Thyroid gland (tissue), 4 donors: ENCODE data around the gene DLG2. TPM values are rescaled to one million over a fixed set of nuclear protein-coding genes. Genes with fewer than 3 reads are reported as not detected.
A peak's percentile ranks its signal among the peaks of the same experiment; 100 is the strongest.

Experiments used
- DNase-seq, 2 donors: peaks; one replicate each; pipeline ENCODE4 v3.0.0-alpha.2; 2019
- H3K27ac ChIP-seq, 3 donors: fragments of 200-600 bp; sonication (generic); 1 replicate in 2 of 3; 2 replicates in 1 of 3; pipeline ENCODE4 v1.5.1; 2016 to 2019; ENCODE audit warnings: mild to moderate bottlenecking in 1 of 3, moderate library complexity in 1 of 3
- H3K27me3 ChIP-seq: fragments of 200-600 bp; sonication (generic); one replicate; pipeline ENCODE4 v1.5.1; 2019
- H3K36me3 ChIP-seq, 2 donors: fragments of 200-600 bp; sonication (generic); one replicate each; pipeline ENCODE4 v1.5.1; 2016 to 2019
- H3K4me1 ChIP-seq, 2 donors: fragments of 200-600 bp; sonication (generic); one replicate each; pipeline ENCODE4 v1.5.1; 2017 to 2019
- H3K4me3 ChIP-seq, 3 donors: fragments of 200-600 bp; sonication (generic); replicated peaks in 1 of 3; 1 replicate in 2 of 3; 2 replicates in 1 of 3; pipeline ENCODE4 v1.5.1; 2016; ENCODE audit warnings: mild to moderate bottlenecking in 1 of 3
- H3K9me3 ChIP-seq: fragments of 200-600 bp; sonication (generic); one replicate; pipeline ENCODE4 v1.5.1; 2017
- CTCF ChIP-seq, 6 experiments: fragments of 200-600 bp in 3 of 6; fragments of 450-650 bp in 3 of 6; sonication (generic) in 3 of 6; IDR thresholded peaks; one replicate each; pipeline ENCODE4 v1.5.1; 2016 to 2019; ENCODE audit warnings: antibody characterized with exemption in 6 of 6, mild to moderate bottlenecking in 2 of 6, inconsistent platforms in 1 of 6, moderate library complexity in 1 of 6
- POLR2A ChIP-seq, 2 donors: fragments of 450-650 bp; IDR thresholded peaks; one replicate each; pipeline ENCODE4 v1.6.1; 2017; ENCODE audit warnings: antibody characterized with exemption in 2 of 2, mild to moderate bottlenecking in 2 of 2, moderate library complexity in 1 of 2
- WGBS, 2 donors: methylation state at CpG; one replicate each; pipeline ENCODE4 v1.1.5; 2017; 5-methylcytosine and 5-hydroxymethylcytosine counted together
- intact Hi-C: fragments of 100-400 bp; cut with DNase I; formaldehyde crosslinking; loops from one replicate; pipeline ENCODE4 v1.15.1; 2023
- total RNA-seq, 4 donors: library from RNA; depleted of rRNA; stranded (reverse); fragments of >200 nt; gene quantifications; one replicate each; pipeline ENCODE4 v1.2.3, GENCODE V29; 2016

The DLG2 gene
- total RNA-seq, 4 donors from 2014 or later, result 29.4 to 79.4 (median 42.4) TPM

GRCh38 chr11:83545494-83546260 is 2081.5 kb downstream of the DLG2 start:
- Histone ChIP-seq H3K27ac (no peak overlapping the region), H3K4me3 (no peak overlapping the region), H3K27me3 (no peaks in the 10 kb centered on the region), H3K9me3 (no peaks in the 10 kb centered on the region), H3K4me1 (peaks cover 14 to 15% of the 10 kb centered on the region in 2 donors), H3K36me3 (no peaks in the 10 kb centered on the region)
- intact Hi-C loops, result no loop called here
- 76 to 82% methylated on average over 6 of the region's 6 CpGs for WGBS, 2 donors
- TF ChIP-seq POLR2A (IDR thresholded peaks at IDR 0.05), result no peak
- TF ChIP-seq CTCF (IDR thresholded peaks at IDR 0.05), result no peak
- DNase-seq, result no peak

- Histone ChIP-seq H3K27me3 (no peaks in the 10 kb centered on the region), H3K4me1 (peaks cover 8 to 18% of the 10 kb centered on the region in 2 donors), H3K4me3 (no peak overlapping the region), H3K36me3 (no peaks in the 10 kb centered on the region), H3K27ac (no peak overlapping the region), H3K9me3 (no peaks in the 10 kb centered on the region)
- peak; percentile 43 to 67 for DNase-seq
- intact Hi-C loops, result no loop called here
- 52 to 75% methylated on average over 1 of the region's 1 CpG for WGBS, 2 donors
- TF ChIP-seq POLR2A (IDR thresholded peaks at IDR 0.05) (no peak), CTCF (IDR thresholded peaks at IDR 0.05) (no peak)
These were observed 2082.3 kb downstream of the DLG2 start for GRCh38 chr11:83544846-83545245.

GRCh38 chr11:83543706-83544439 is 2083.3 kb downstream of the DLG2 start:
- intact Hi-C loops, result no loop called here
- no peak for DNase-seq
- WGBS, 2 donors, result 80 to 90% methylated on average over 3 of the region's 3 CpGs
- TF ChIP-seq CTCF (IDR thresholded peaks at IDR 0.05), result no peak
- TF ChIP-seq POLR2A (IDR thresholded peaks at IDR 0.05), result no peak
- no peaks in the 10 kb centered on the region for H3K9me3 ChIP-seq
- H3K27ac ChIP-seq, result no peak overlapping the region
- peaks cover 6 to 20% of the 10 kb centered on the region in 2 donors for H3K4me1 ChIP-seq
- no peaks in the 10 kb centered on the region for H3K27me3 ChIP-seq
- H3K36me3 ChIP-seq, result no peaks in the 10 kb centered on the region
- H3K4me3 ChIP-seq, result no peak overlapping the region

GRCh38 chr11:83542861-83543260 is 2084.3 kb downstream of the DLG2 start:
- 74 to 81% methylated on average over 2 of the region's 2 CpGs for WGBS, 2 donors
- Histone ChIP-seq H3K9me3 (no peaks in the 10 kb centered on the region), H3K27ac (no peak overlapping the region), H3K36me3 (no peaks in the 10 kb centered on the region), H3K4me3 (no peak overlapping the region), H3K27me3 (no peaks in the 10 kb centered on the region), H3K4me1 (peaks cover 6 to 20% of the 10 kb centered on the region in 2 donors)
- intact Hi-C loops, result no loop called here
- no peak for DNase-seq
- TF ChIP-seq CTCF (IDR thresholded peaks at IDR 0.05) (no peak), POLR2A (IDR thresholded peaks at IDR 0.05) (no peak)

GRCh38 chr11:83540728-83541127 is 2086.4 kb downstream of the DLG2 start:
- Histone ChIP-seq H3K4me3 (no peak overlapping the region), H3K27ac (peak overlapping the region; percentile 11 to 62 (median 29)), H3K4me1 (peaks cover 6 to 20% of the 10 kb centered on the region in 2 donors), H3K9me3 (no peaks in the 10 kb centered on the region), H3K27me3 (no peaks in the 10 kb centered on the region), H3K36me3 (no peaks in the 10 kb centered on the region)
- TF ChIP-seq CTCF (IDR thresholded peaks at IDR 0.05) (no peak), POLR2A (IDR thresholded peaks at IDR 0.05) (no peak)
- intact Hi-C loops, result no loop called here
- DNase-seq, result no peak
